Fibroblast of upper back skin (primary cell): ENCODE data around the gene PDE3B.

Experiments used
- DNase-seq: peaks from one replicate; pipeline ENCODE4 v3.0.0-alpha.2; 2013

PDE3B gene

GRCh38 chr11:14892036-14892556, 248.5 kb downstream of the PDE3B start, which contains the start of gene CYP2R1:
Gene CYP2R1, minus strand, starts transcription at chr11:14892231. Its CDS starts 26 bp downstream, at chr11:14892205.
- peak; percentile 97 for DNase-seq

GRCh38 chr11:14892577-14892976, 249.0 kb downstream of the PDE3B start:
- no peak for DNase-seq

- peak; percentile 84 for DNase-seq
These were observed 251.3 kb downstream of the PDE3B start for GRCh38 chr11:14894657-14895598.

- DNase-seq, result no peak
These were observed 254.8 kb downstream of the PDE3B start for GRCh38 chr11:14898355-14898754.

GRCh38 chr11:14898906-14899305, 255.3 kb downstream of the PDE3B start:
- no peak for DNase-seq

GRCh38 chr11:14902650-14903350, 259.2 kb downstream of the PDE3B start:
- peak; percentile 81 for DNase-seq

GRCh38 chr11:14904745-14905103, 261.1 kb downstream of the PDE3B start:
- DNase-seq, result peak; percentile 48

GRCh38 chr11:14905104-14906033, 261.8 kb downstream of the PDE3B start:
- DNase-seq, result peak; percentile 13

GRCh38 chr11:14906578-14906977, 263.0 kb downstream of the PDE3B start:
- DNase-seq, result no peak

- DNase-seq, result no peak
These were observed 263.4 kb downstream of the PDE3B start for GRCh38 chr11:14906993-14907392.

- peak; percentile 37 for DNase-seq
These were observed 264.0 kb downstream of the PDE3B start for GRCh38 chr11:14907411-14908213.

- DNase-seq, result peak; percentile 34
These were observed 264.7 kb downstream of the PDE3B start for GRCh38 chr11:14908214-14908880.

GRCh38 chr11:14914536-14914935, 270.9 kb downstream of the PDE3B start:
- no peak for DNase-seq

- DNase-seq, result no peak
These were observed 272.8 kb downstream of the PDE3B start for GRCh38 chr11:14916403-14916802.
